Stimulated activated CD4-positive, alpha-beta T cell treated with anti-CD3 and anti-CD28 coated beads, TNF-alpha, amount 100 ng/mL, for 48 hours (primary cell): ENCODE measurements around the gene ZCWPW2.

Experiments
- DNase-seq, 3 donors: peaks; one replicate each; pipeline ENCODE4 v3.0.0-alpha.2; 2020; ENCODE audit warnings: low read depth in 3 of 3

ZCWPW2 gene

DNA sequence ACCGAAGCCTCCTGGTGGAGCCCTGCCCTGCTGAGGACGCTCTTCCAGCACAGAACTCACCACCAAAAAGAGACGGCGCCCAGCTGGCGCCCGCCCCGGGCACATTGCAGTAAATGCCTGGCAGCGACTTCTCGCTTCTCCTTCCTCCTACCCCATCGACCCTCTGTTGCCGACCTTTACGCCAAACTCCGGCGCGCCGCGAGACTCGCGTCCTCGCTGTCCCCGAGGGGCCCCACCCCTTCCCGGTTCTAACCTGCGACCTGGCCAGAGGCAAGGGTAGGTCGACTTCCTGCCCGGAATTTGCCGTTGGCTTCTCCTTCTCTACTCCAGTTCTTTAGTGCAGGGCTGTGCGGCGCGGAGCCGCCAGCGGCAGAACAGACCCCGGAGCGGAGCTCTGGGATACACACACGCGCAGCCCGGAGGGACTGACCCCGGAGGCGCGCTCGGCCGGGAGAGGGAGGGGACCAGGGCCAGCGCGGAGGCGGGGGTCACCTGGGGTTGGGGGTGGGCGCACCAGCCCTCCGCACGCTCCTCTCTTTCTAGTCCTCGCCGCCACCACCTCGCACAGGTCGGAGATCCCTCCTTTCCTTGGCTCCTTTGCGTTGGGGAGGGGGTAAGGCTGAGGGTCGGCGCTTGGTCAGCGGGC is 226.7 kb downstream of the ZCWPW2 start:
- DNase-seq = no peak
